ENCODE results near the gene MFAP2.
A peak's percentile ranks its signal among the peaks of the same experiment; 100 is the strongest.

The MFAP2 gene

GRCh38 chr1:16980473-16981268, at the start of gene MFAP2:
Gene MFAP2 (minus strand): TSS chr1:16980620. CDS start chr1:16978273, 2,347 bp downstream.
- no peak for DNase-seq (ENCODE audit: low read depth)

GRCh38 chr1:17030206-17030605, 49.8 kb upstream of the MFAP2 start:
- DNase-seq (ENCODE audit: low read depth) = no peak

- no peak for DNase-seq (ENCODE audit: low read depth)
These were observed 48.3 kb upstream of the MFAP2 start for GRCh38 chr1:17028662-17029188.

- DNase-seq (ENCODE audit: low read depth) = no peak
These were observed 47.5 kb upstream of the MFAP2 start for GRCh38 chr1:17027900-17028299.

- DNase-seq (ENCODE audit: low read depth) = no peak
These were observed 47.0 kb upstream of the MFAP2 start for GRCh38 chr1:17027403-17027802.

GRCh38 chr1:17024721-17025120, 44.3 kb upstream of the MFAP2 start:
- DNase-seq (ENCODE audit: low read depth) = no peak

- no peak for DNase-seq (ENCODE audit: low read depth)
These were observed 43.2 kb upstream of the MFAP2 start for GRCh38 chr1:17023573-17023972.

GRCh38 chr1:17023102-17023501, 42.7 kb upstream of the MFAP2 start:
- DNase-seq (ENCODE audit: low read depth) = no peak

- no peak for DNase-seq (ENCODE audit: low read depth)
These were observed 41.5 kb upstream of the MFAP2 start for GRCh38 chr1:17021896-17022295.

GRCh38 chr1:17020502-17020901, 40.1 kb upstream of the MFAP2 start:
- DNase-seq (ENCODE audit: low read depth) = no peak

- DNase-seq (ENCODE audit: low read depth) = no peak
These were observed 38.4 kb upstream of the MFAP2 start for GRCh38 chr1:17018849-17019248.

GRCh38 chr1:17017435-17017834, 37.0 kb upstream of the MFAP2 start:
- no peak for DNase-seq (ENCODE audit: low read depth)

- DNase-seq (ENCODE audit: low read depth) = peak; percentile 47
These were observed 35.9 kb upstream of the MFAP2 start for GRCh38 chr1:17016317-17016661.

- no peak for DNase-seq (ENCODE audit: low read depth)
These were observed 34.5 kb upstream of the MFAP2 start for GRCh38 chr1:17014671-17015567.

GRCh38 chr1:17013491-17014320, 33.3 kb upstream of the MFAP2 start:
- DNase-seq (ENCODE audit: low read depth) = no peak

GRCh38 chr1:17012775-17013490, 32.5 kb upstream of the MFAP2 start:
- DNase-seq (ENCODE audit: low read depth) = no peak

- DNase-seq (ENCODE audit: low read depth) = no peak
These were observed 31.3 kb upstream of the MFAP2 start, which contains the start of gene ATP13A2 for GRCh38 chr1:17011439-17012307. Gene ATP13A2 (minus strand): TSS chr1:17011928. CDS start chr1:17011738, 190 bp downstream.

GRCh38 chr1:17011092-17011438, 30.6 kb upstream of the MFAP2 start:
- no peak for DNase-seq (ENCODE audit: low read depth)

GRCh38 chr1:17009706-17010105, 29.3 kb upstream of the MFAP2 start:
- no peak for DNase-seq (ENCODE audit: low read depth)

- no peak for DNase-seq (ENCODE audit: low read depth)
These were observed 27.9 kb upstream of the MFAP2 start for GRCh38 chr1:17008208-17008855.

All from non-pigmented ciliary epithelial cell (primary cell).